ENCODE data around the gene PPP2R3B.
"Not testable (repeated sequence)": the region's sequence is repeated elsewhere in the genome, so short reads cannot be mapped to it uniquely, and the experiment has no call there.

PPP2R3B gene, protein sequence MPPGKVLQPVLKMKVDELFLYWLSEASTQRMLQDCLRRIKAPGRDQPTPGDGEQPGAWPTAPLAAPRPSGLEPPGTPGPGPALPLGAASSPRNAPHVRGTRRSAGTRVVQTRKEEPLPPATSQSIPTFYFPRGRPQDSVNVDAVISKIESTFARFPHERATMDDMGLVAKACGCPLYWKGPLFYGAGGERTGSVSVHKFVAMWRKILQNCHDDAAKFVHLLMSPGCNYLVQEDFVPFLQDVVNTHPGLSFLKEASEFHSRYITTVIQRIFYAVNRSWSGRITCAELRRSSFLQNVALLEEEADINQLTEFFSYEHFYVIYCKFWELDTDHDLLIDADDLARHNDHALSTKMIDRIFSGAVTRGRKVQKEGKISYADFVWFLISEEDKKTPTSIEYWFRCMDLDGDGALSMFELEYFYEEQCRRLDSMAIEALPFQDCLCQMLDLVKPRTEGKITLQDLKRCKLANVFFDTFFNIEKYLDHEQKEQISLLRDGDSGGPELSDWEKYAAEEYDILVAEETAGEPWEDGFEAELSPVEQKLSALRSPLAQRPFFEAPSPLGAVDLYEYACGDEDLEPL

DNA sequence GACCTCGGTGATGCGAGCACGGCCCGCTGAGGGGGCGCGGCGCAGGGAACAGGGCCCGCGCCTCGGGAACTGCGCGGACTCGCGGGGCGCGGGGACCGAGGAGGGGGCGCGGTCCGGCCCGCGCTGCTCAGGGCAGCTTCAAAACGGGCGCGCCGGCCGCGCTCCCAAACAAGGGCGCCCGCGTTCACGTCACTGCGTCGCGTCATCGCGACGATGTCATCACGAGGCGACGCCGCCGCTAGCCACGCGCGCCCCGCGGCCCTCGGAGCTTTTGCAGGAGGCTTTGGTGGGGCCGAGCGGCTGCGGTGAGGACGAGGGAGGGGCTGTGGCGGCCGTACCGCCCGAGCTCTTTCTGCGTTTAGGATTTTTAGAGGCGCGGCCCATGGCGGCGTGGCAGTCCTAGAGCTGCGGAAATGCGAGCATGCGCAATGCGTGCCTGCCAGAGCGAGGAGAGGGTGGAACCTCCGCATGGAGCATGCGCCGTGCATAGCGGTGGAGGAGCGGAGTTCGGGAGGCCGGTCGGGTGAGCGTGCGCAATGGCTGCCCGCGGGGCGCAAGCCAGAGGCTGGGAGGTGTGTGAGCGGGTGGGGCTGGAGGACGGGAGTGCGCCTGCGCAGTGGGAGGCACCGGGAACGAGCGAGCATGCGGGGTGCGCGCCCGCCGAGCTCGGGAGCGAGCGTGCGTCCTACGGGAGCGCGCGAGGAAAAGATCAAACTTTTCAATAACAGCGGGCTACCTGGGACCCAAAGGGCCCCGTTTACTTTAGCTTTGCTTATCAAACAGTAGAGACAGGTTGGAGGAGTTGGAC, at the start of gene PPP2R3B:
TSS of gene PPP2R3B (minus strand) at position 140 of the 808 bp plus-strand sequence. CDS start 216 bp downstream, outside the sequence.
- peak; percentile 97 for DNase-seq (ENCODE audit: low read depth)

DNA sequence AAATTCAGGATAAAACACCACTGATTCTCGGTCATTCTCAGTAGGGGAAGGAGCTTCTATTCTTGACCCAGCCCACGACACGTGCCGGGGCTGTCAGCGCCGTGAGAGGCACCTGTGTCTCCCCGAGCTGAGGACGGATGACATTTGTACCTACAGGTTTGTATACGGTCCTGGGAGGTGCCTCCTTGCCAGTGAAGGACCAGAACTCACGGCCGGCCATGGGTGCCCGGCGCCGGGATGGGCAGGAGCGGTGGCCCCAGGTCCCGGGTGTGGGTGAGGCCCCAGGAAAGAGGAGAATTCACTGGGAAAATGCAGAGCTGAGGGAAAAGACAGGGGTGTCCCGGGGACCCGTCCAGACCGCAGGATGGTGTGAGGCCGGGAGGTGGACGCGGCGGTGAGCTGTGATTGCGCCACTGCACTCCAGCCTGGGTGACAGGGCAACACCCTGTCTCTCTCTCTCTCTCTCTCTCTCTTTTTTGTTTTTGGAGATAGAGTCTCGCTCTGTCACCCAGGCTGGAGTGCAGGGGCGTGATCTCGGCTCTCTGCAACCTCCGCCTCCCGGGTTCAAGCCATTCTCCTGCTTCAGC, 48.9 kb upstream of the PPP2R3B start:
- no peak for DNase-seq (ENCODE audit: low read depth)

DNA sequence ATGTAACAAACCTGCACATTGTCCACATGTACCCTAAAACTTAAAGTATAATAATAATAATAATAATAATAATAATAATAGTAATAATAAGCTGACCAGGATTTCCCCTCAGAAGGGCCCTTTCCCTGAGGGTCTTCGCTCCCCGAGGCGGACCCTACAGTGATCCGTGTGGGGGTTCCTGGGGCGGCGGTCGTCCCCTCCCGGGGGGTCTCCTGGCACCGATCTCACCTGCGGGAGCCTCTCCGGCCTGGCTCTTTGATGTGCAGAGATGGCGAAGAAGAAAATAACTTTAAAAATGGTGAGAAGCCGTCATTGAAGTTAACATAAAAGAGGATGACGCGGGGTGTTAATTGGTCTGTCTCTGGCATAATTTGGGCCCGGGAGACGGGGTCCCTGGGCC, 48.2 kb upstream of the PPP2R3B start:
- DNase-seq (ENCODE audit: low read depth), result no peak

DNA sequence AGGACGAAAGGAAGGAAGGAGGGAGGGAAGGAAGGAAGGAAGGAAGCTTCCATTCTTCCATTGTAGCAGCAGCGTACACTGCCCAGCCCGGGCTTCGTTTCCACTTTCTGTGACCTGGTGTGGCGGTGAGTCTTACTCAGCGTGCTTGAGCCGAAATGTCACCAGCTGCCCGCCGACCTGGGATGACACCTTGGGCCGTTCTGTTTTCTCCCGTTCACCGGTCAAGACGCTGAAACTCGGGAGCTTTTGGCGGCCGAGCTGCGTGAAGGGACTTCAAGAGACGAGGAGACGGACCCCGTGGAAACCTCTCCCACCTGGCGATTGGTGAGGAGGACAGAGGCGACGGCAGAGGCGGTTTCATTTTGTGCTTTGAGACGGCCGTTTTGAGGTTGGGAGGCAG, 47.1 kb upstream of the PPP2R3B start:
- no peak for DNase-seq (ENCODE audit: low read depth)

DNA sequence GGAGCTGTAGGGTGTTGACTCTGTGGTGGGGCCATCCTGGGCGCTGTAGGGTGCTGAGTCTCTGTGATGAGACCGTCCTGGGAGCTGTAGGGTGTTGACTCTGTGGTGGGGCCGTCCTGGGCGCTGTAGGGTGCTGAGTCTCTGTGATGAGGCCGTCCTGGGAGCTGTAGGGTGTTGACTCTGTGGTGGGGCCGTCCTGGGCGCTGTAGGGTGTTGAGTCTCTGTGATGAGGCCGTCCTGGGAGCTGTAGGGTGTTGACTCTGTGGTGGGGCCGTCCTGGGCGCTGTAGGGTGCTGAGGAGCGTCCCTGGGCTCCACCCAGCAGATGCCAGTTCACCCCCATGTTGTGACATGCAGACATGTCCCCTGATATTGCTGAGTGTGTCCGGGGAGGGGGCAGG, 46.0 kb upstream of the PPP2R3B start:
- not testable (repeated sequence) for DNase-seq (ENCODE audit: low read depth)

DNA sequence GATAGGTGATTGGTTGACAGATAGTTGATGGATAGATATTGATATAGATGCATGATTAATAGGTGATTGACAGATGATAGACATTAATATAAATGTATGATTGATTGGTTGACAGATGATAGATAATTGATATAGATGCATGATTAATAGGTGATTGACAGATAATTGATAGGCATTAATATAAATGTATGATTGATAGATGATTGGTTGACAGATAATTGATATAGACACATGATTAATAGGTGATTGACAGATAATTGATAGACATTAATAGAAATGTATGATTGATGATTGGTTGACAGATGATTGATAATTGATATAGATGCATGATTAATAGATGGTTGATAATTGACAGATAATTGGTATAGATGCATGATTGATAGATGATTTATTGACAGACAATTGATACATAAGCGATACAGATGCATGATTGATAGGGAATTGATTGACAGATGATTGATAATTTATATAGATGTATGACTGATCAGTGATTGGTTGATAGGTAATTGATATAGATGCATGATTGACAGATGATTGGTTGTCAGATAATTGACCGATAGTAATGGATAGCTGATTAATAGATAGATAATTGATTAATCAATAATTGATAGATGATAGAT, 44.9 kb upstream of the PPP2R3B start:
- no peak for DNase-seq (ENCODE audit: low read depth)

DNA sequence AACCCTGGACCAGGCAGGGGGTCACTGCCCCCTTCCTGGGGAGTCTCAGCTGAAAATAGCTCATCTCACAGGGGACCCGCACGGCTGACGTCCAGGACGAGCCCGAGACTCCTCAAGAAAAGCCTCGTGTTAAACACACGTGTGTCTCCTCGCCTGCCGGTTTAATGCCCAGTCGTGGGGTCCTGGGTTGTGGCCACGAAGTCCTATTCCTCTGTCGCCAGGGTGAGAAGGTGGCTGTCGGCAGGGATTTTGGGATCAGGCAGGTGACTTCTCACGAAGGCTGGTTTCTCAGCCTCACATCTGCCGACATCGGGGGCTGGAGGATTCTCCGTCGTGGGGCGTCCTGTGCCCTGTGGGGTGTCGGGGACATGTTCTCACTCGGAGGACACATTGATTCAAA, 44.3 kb upstream of the PPP2R3B start:
- DNase-seq (ENCODE audit: low read depth), result no peak

DNA sequence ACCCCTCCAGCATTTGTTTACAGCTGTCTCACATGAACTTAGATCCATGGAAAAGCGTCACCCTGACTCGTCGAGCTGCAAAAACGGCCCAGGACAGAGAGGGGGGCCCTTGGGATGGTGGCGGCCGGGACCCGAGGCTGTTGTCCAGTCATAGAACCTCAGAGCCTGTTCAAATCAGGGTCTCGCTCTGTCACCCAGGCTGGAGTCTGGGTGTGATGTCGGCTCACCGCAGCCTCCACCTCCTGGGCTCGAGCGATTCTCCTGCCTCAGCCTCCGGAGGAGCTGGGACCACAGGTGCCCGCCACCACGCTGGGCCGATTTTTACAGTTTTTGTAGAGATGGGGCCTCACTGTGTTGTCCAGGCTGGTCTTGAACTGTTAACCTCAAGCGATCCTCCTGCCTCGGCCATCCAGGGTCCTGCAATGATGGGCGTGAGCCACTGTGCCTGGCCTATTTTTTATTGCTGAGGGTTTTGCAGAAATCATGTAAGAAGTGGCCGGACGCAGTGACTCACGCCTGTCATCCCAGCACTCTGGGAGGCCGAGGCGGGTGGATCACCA, 42.6 kb upstream of the PPP2R3B start:
- no peak for DNase-seq (ENCODE audit: low read depth)

DNA sequence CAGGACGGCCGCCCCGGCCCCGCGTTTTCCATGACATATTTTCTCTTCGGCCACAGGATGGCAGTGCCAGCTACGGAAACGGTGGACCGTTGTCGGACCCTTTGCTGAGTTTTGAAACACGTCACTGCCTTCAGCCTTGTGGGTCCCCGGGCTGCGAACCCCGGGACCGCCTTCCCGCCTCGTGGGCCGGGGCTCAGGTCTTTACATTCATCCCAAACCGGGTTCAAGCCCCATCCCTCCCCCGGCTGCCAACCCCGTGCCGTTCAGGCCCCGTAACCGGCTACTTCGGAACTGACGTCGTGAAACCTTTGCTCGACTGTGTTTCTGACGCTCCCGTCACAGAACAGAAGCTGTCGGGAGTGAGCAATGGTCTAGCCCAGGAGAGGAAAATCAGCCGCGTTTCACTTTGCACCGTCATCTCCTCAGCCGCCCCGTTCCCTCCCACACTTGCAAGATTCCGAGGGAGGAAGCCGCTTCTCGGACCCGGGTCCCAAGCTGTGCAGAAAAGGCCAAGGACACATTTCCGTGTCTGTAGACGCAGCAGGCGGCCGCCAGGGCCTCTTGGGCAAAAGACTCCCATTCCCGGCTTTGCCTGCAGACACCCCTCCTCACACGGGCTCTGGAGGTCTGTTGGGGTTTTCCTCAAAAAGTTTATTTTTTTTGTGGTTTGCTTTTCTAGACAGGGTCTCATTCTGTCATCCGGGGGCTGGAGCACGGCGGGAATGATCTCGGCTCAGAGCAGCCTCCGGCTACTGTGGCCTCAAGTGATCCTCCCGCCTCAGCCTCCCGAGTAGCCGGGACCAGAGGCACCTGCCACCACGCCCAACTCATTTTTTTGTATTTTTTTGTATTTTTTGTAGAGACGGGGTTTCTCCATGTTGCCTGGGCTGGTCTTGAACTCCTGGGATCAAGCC, 41.4 kb upstream of the PPP2R3B start:
- no peak for DNase-seq (ENCODE audit: low read depth)

DNA sequence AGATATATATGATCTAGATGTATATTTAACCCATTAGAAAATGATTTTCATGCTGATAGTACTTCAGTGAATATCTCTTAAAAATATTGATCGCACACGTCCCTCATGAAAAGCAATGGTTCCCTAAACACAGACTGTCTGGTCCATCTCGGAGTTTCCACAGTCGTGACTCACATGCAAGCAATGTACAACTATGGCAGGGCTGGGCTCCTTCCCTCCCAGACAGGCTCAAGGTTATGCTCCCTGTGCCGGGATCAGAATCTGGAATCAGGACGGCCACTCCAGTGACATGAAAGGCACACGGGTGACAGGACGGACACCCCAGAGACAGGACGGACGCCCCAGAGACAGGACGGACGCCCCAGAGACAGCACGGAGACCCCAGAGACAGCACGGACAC, 40.2 kb upstream of the PPP2R3B start:
- DNase-seq (ENCODE audit: low read depth), result no peak

DNA sequence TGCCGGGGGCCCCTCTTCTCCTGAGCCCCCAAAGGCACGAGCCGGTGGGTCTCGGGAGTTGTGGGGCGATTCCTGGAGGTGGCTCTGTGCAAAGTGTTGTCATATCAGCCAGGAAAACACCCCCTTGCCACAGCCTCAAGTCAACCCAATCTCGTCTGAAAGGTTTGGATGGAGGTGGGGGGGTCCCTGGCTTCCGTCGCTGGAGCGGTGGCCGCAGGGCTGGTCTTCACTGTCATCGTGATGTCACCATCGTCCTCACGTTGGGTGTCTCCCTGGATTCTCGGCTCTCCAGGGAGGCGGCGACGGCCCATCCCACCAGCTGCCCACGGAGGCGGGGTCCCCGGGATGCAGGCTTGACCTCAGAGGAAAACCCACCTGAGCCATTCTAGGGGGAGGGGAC, 38.3 kb upstream of the PPP2R3B start:
- no peak for DNase-seq (ENCODE audit: low read depth)

DNA sequence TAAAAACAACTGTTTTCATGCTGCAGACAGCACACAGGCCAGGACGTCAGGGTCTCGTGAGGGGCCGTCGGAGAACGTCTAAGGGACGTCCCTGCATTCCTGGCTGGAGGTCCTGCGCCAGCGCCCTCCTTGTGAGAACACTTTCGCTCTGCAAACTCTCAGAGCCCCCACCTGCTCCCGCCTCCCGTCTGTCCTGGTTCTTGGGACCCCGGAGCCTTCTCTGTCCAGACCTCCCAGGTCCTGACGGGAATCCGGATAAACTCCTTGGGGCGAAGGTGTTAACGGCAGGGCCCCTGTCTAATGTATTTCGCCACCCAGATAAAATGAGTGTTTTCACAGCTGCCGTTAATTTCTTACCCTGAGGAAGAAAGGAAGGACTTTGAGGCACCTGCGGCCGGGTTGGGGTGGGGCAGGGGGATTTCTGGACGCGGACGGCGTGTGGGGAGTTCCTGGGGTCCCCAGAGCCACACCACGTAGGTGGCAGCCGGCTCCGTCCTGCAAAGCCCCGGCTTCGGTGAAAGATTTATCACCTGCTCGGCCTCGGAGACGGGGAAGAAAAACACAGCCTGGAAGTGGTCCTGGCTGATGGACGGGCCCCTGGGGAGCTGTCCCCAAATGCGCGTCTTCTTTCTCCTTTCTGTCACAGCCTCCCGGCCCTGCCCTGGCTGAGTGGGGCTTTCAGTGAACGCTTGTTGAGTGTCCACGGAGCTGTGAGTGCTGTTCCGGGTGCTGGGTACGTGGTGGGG, 35.1 kb upstream of the PPP2R3B start:
- no peak for DNase-seq (ENCODE audit: low read depth)

DNA sequence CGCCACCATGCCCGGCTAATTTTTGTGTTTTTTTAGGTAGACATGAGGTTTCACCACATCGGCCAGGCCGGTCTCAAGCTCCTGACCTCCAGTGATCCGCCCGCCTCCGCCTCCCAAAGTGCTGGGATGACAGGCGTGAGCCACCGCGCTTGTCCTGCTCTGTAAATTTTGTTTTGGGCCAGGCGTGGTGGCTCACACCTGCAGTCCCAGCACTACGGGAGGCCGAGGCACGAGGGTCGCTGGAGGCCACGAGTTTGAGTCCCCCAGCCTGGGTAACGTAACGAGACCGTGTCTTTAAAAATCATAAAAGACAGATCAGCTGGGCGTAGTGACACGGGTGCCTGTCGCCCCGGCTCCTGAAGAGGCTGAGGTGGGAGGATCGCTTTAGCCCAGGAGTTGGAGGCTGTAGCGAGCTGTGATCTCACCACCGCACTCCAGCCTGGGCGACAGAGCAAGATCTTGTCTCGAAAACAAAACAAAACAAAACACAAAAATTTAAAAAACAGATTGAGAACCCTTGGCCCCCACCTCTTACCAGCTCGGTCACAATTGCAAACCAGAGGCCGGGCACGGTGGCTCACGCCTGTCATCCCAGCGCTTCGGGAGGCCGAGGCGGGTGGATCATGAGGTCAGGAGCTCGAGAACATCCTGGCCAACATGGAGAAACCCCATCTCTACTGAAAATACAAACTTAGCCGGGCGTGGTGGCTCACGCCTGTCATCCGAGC, 34.0 kb upstream of the PPP2R3B start:
- no peak for DNase-seq (ENCODE audit: low read depth)

DNA sequence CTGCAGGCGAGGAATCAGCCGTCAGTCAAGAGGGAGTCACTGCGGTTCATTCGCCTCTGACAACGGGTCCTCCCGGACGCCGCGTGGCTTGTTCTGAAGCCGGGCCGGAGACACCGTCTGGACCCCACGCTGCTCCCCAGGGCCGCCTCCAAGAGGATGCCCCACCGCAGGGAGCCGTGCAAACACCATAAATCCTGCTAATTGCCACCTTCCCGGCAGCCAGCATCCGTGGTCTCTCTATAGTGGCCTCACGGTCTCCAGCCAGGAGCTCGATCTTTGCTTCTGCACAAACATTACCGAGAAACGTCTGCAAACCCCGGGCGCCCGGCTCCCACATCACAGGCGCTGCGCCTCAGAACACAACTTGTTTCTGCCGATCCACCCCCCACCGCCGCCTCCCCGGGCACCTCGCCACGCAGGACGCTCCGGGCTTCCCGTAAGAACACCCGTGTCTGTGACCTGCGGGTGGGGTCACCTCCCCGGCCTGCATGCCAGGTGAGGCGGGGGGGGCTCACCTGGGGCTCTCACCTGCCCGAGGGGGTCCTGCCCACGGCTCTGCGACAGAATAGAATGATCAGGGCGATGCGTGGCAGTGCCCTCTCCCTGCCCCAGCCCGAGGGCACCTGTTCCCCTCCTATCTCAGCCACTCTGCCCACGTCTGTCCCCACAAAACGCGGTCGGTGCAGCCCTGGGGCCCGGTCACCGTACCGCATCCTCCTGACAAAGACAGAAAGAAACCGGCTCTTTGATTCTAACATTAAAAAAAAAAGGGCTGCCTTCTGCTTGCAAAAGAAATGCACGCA, 32.4 kb upstream of the PPP2R3B start:
- DNase-seq (ENCODE audit: low read depth), result no peak

DNA sequence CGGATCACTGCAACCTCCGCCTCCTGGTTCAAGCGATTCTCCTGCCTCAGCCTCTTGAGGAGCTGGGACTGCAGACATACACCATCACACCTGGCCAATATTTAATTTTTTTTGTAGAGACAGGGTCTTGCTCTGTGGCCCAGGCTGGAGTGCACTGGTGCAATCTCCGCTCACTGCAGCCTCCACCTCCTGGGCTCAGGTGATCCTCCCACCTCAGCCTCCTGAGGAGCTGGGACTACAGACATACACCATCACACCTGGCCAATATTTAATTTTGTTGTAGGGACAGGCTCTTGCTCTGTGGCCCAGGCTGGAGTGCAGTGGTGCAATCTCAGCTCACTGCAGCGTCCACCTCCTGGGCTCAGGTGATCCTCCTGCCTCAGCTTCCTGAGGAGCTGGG, 28.8 kb upstream of the PPP2R3B start:
- DNase-seq (ENCODE audit: low read depth), result not testable (repeated sequence)

DNA sequence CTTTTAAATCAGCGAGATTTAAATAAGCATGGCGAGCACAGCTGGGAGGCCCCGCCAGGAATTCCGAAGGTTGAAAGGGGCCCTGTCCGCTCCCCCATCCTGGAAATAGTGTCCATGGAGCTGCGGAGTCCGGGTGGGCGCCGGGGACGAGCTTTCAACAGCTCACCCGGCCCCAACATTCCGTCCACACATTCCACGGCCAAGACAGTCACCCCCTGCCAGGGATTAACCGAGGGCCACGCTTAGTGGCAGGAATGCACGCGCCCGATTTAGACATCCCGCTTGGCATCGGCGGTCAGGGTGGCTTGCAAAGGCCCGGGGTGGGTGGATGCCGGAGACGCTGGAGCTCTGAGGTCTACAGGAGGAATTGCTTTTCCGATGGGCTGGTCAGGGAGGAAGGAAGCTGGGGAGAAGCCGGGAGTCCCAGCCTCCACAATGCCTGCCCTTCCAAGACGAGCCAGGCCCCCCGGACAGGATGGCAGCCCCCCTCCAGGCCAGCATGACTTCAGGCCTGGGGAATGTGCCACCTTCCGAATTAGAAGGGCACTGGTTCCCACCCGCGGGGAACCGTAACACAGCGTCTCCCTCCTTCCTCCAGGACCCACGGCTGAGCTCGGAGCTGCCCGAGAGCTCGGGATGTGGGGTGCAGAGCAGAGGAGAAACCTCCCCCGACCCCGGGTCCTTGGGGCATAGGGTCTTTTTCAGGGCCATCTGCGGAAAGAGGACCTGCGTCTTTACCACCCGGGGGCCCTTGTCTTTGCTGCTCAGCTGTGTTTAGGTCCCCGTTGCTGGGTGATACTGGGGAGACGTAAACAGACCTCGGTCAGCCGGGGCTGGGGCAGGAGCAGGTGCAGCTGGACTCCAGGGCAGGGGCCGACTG, 26.9 kb upstream of the PPP2R3B start:
- no peak for DNase-seq (ENCODE audit: low read depth)

DNA sequence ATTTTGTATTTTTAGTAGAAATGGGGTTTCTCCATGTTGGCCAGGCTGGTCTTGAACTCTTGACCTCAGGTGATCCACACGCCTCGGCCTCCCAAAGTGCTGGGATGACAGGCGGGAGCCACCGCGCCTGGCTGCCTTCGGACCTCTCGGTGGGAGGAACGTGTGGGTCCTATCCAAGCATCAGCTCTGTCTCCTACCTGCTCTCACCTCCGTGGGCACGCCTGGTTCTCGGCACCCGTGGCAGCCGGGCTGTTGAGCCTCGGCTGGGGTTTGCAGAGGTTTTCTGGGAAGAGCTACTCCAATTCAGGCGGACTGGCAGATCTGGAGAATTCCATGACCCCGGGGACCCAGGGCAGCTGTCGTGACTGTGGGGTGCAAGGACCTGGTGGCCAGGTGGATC, 23.6 kb upstream of the PPP2R3B start:
- no peak for DNase-seq (ENCODE audit: low read depth)

All from activated T-cell treated with anti-CD3 and anti-CD28 coated beads for 24 hours (primary cell).